ENCODE measurements around the gene PNRC1.

PNRC1 gene

GRCh38 chr6:89100114-89100513, 19.6 kb downstream of the PNRC1 start:
- TF ChIP-seq, protein P1, sequence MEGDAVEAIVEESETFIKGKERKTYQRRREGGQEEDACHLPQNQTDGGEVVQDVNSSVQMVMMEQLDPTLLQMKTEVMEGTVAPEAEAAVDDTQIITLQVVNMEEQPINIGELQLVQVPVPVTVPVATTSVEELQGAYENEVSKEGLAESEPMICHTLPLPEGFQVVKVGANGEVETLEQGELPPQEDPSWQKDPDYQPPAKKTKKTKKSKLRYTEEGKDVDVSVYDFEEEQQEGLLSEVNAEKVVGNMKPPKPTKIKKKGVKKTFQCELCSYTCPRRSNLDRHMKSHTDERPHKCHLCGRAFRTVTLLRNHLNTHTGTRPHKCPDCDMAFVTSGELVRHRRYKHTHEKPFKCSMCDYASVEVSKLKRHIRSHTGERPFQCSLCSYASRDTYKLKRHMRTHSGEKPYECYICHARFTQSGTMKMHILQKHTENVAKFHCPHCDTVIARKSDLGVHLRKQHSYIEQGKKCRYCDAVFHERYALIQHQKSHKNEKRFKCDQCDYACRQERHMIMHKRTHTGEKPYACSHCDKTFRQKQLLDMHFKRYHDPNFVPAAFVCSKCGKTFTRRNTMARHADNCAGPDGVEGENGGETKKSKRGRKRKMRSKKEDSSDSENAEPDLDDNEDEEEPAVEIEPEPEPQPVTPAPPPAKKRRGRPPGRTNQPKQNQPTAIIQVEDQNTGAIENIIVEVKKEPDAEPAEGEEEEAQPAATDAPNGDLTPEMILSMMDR (IDR thresholded peaks at IDR 0.05; ENCODE audit: low read depth, low read length) = no peak
- Histone ChIP-seq H3K9me3 (ENCODE audit: severe bottlenecking) (no peaks in the 10 kb centered on the region), H3K27ac (no peak overlapping the region), H3K4me3 (ENCODE audit: low read depth, low read length) (no peak overlapping the region), H3K27me3 (ENCODE audit: insufficient read depth, low read depth, severe bottlenecking) (no peaks in the 10 kb centered on the region), H3K36me3 (peaks cover 26% of the 10 kb centered on the region)
- DNase-seq = no peak

DNA sequence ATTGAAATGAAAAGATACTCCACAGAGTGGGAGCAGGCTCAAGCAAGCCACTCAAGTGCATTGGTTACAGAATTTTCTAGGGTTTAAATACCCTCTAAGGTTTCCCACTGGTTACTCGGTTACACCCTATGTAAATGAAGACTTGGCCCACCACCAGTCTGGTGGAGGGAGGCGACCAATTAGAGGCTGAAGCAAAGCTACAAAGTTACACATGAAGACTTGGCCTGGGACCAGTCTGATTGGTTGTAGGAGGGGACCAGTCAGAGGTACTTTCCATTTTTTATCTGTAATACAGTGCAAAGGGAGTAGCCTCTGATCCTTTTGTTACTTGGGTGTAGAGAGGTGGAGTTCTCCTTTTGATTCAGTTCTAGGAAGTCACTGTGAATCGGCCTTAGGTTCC, 29.7 kb downstream of the PNRC1 start:
- H3K9me3 ChIP-seq (ENCODE audit: severe bottlenecking) = no peaks in the 10 kb centered on the region
- no peak overlapping the region for H3K27ac ChIP-seq
- H3K36me3 ChIP-seq = peaks cover 15% of the 10 kb centered on the region; the same call in 1 of the 2 replicates
- H3K4me3 ChIP-seq (ENCODE audit: low read depth, low read length) = no peak overlapping the region
- DNase-seq = no peak
- no peaks in the 10 kb centered on the region for H3K27me3 ChIP-seq (ENCODE audit: insufficient read depth, low read depth, severe bottlenecking)
- TF ChIP-seq, protein P1 (IDR thresholded peaks at IDR 0.05; ENCODE audit: low read depth, low read length) = no peak

DNA sequence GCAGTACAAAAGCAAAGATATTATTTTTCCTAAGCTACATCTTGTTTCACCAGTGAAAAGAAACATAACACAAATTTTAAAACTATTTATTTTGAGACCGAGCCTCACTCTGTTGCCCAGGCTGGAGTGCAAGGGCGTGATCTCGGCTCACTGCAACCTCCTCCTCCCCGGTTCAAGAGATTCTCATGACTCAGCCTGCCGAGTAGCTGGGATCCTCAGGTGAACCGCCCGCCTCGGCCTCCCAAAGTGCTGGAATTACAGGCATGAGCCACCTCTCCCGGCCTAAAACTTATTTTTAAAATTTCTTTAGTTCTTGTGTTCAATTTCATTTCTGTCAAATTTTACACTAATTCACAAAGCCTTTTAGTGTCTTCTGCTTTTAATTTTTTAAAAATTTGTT, 31.4 kb downstream of the PNRC1 start:
- Histone ChIP-seq H3K4me3 (ENCODE audit: low read depth, low read length) (no peak overlapping the region), H3K36me3 (peaks cover 2% of the 10 kb centered on the region; the same call in 1 of the 2 replicates), H3K9me3 (ENCODE audit: severe bottlenecking) (no peaks in the 10 kb centered on the region)

GRCh38 chr6:89116702-89117101, 36.2 kb downstream of the PNRC1 start:
- Histone ChIP-seq H3K36me3 (no peaks in the 10 kb centered on the region), H3K27ac (no peak overlapping the region), H3K9me3 (ENCODE audit: severe bottlenecking) (no peaks in the 10 kb centered on the region), H3K27me3 (ENCODE audit: insufficient read depth, low read depth, severe bottlenecking) (no peaks in the 10 kb centered on the region), H3K4me3 (ENCODE audit: low read depth, low read length) (peak overlapping the region; percentile 73)
- DNase-seq = no peak
- TF ChIP-seq, protein P1 (IDR thresholded peaks at IDR 0.05; ENCODE audit: low read depth, low read length) = no peak

More for the DNA sequence above, 31.4 kb downstream of the PNRC1 start:
- Histone ChIP-seq H3K27ac (no peak overlapping the region), H3K27me3 (ENCODE audit: insufficient read depth, low read depth, severe bottlenecking) (no peaks in the 10 kb centered on the region)
- TF ChIP-seq, protein P1 (IDR thresholded peaks at IDR 0.05; ENCODE audit: low read depth, low read length) = no peak
- DNase-seq = no peak

DNA sequence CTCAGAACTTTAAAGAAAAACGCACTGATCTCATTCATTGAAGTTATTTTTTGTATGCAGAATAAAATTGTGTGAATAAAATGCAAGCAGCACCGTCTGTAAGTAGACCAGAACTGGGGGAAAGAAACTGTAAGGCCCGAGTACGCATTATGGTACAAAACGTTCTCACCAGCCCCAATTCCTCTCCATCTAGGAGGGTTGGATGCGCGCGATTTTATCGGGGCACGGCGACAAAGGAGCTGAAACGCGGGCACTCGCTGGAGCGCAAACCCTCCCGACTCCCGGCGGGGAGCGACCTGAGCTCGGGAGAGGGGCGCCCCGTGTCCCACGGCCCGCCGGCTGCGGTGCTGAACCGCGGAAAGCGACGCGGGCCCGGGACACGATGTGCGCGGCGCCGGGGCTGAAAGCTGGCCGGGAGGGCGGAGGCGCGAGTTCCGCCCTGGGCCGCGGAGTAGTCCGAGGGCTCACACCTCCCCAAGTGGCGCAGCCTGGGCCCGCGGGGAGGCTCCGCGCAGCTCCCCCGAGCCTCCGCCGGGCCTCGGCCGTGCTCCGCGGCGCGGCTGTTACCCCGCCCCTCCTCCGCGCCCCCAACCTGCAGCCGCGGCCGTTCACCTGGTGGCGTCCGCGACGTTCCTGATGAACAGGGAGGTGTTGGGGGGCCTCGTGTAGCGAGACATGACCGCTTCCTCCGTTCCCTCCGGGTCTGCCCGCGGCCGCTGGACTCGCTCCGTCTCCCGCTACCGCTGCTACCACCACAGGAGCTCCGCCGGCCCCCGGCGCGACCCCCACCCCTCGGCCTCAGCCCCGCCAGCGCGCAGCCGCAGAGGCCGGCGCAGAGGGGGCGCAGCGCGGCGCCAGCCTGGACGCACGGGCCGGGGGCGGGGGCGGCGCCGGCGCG, 36.9 kb downstream of the PNRC1 start, which contains the start of gene SRSF12:
Gene SRSF12 (minus strand): TSS at position 861 of the 898 bp plus-strand sequence. CDS start 184 bp downstream, at position 677.
- H3K36me3 ChIP-seq = no peaks in the 10 kb centered on the region
- H3K27me3 ChIP-seq (ENCODE audit: insufficient read depth, low read depth, severe bottlenecking) = no peaks in the 10 kb centered on the region
- H3K4me3 ChIP-seq (ENCODE audit: low read depth, low read length) = peak within 1 kb of the TSS; percentile 73
- no peaks in the 10 kb centered on the region for H3K9me3 ChIP-seq (ENCODE audit: severe bottlenecking)
- peak; percentile 54 for DNase-seq
- peak within 1 kb of the TSS; percentile 57 for H3K27ac ChIP-seq
- TF ChIP-seq, protein P1 (IDR thresholded peaks at IDR 0.05; ENCODE audit: low read depth, low read length) = no peak

Measured in WERI-Rb-1 (cell line).